ENCODE data around the gene KRT23.

DNA sequence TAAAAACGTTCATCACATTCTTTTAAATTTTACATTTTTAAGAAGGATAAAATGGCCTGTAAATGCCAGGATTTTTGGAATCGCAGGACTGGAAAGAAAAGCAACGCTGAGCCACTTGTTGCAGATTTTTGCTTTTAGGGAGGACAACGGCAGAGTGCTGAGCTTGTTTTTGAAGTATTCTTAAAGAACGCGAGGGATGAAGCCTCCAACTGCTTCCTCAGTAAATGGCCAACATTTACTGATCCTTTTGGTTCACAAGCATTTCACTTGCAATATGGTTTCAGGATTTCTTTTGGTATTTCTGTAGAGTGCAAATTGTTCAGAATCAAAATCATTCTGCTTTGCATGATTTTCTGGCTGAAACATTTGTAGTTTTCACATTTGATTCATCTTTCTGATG, 2.8 kb upstream of the KRT23 start:
- TF ChIP-seq, protein P1, sequence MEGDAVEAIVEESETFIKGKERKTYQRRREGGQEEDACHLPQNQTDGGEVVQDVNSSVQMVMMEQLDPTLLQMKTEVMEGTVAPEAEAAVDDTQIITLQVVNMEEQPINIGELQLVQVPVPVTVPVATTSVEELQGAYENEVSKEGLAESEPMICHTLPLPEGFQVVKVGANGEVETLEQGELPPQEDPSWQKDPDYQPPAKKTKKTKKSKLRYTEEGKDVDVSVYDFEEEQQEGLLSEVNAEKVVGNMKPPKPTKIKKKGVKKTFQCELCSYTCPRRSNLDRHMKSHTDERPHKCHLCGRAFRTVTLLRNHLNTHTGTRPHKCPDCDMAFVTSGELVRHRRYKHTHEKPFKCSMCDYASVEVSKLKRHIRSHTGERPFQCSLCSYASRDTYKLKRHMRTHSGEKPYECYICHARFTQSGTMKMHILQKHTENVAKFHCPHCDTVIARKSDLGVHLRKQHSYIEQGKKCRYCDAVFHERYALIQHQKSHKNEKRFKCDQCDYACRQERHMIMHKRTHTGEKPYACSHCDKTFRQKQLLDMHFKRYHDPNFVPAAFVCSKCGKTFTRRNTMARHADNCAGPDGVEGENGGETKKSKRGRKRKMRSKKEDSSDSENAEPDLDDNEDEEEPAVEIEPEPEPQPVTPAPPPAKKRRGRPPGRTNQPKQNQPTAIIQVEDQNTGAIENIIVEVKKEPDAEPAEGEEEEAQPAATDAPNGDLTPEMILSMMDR (IDR thresholded peaks at IDR 0.05): no peak
- TF ChIP-seq EZH2 (IDR thresholded peaks at IDR 0.05): no peak

All from neural progenitor cell (in vitro differentiated cells).